GM12874 (cell line): ENCODE results near the gene MEIS1.

Experiments
- TF ChIP-seq, protein P1 (sequence below): IDR thresholded peaks from 2 replicates; pipeline ENCODE4 v1.5.1; 2011; ENCODE audit warnings: low read depth, mild to moderate bottlenecking, control low read depth, low read length, moderate library complexity; ENCODE audit not compliant: insufficient read depth

Gene MEIS1

DNA sequence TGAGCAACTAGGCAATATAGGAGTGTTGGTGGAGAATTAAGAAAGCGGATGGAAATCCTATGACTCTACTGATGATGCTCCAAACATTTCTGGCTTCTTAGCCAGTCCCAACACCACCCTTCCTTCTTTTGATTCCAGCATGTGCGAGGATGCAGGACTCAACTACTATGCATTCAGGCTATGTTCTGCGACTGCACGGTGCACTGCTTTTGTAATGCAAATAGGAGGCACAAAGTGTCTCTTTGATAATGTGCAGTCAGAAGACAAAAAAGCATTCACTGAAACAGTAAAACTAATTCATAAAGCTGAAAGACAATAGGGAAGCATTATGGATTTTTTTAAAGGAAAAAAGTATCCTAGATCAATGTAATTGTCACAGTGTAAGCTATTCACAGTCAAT is 106.7 kb downstream of the MEIS1 start:
- TF ChIP-seq, protein P1, sequence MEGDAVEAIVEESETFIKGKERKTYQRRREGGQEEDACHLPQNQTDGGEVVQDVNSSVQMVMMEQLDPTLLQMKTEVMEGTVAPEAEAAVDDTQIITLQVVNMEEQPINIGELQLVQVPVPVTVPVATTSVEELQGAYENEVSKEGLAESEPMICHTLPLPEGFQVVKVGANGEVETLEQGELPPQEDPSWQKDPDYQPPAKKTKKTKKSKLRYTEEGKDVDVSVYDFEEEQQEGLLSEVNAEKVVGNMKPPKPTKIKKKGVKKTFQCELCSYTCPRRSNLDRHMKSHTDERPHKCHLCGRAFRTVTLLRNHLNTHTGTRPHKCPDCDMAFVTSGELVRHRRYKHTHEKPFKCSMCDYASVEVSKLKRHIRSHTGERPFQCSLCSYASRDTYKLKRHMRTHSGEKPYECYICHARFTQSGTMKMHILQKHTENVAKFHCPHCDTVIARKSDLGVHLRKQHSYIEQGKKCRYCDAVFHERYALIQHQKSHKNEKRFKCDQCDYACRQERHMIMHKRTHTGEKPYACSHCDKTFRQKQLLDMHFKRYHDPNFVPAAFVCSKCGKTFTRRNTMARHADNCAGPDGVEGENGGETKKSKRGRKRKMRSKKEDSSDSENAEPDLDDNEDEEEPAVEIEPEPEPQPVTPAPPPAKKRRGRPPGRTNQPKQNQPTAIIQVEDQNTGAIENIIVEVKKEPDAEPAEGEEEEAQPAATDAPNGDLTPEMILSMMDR = no peak

DNA sequence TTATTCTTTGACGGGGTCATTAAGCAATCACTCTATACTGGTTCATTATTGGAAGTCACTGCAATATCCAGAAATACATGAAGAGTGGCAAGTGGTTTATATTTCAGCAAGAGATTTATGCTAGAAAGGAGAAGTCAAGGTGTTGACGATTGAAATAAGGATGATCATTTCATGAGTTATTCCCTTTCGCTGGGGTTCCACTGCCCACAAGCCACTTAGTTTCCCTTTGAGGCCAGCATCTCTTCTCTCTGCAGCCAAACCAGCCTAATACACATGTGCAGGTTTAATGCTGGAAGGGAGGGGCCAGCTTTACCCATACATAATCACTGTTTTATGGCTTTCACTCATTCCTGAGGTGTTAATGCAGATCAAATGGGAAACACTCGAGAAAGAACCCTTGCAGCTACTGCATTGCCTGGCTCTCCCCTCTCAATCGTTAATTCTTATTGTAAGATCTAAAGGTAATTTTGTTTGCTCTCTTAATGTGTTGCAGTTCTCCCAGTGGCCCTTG is 108.4 kb downstream of the MEIS1 start:
- TF ChIP-seq, protein P1 = no peak

DNA sequence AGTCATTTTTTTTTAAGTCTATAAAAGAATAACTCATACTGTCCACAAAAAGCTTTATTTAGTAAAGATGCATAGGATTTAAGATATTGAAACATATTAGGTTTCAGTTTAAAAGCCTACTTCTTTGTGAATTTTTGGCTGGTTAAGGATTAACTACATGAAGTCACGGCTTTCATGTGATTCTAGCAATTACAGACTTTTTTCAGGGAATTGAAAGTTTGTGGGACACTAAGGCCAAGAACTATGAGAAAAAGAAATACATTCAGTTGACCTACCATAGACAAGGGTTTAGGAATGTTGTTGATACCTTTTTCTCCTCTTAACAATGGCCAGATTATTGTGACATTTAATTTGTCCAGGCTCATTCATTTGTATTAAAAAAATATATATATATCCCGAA is 109.3 kb downstream of the MEIS1 start:
- TF ChIP-seq, protein P1 = no peak

DNA sequence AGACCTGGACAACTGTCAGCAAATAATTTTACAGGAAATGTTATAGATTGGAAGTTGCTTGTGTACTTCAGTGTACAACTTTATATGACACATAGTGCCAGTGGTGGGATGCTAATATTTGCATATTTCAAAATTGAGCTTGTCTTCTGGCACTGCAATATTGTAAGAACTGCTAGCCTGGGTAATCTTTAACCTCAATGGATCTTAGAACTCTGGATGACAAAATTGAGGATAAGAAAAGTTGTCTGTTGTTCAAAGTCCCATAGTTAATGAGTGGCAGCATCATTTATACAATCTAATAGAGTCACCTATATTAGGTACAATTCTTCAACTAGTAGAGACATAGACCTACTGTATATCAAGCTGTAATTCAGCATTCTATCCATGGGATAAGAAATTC is 110.3 kb downstream of the MEIS1 start:
- TF ChIP-seq, protein P1 = no peak

DNA sequence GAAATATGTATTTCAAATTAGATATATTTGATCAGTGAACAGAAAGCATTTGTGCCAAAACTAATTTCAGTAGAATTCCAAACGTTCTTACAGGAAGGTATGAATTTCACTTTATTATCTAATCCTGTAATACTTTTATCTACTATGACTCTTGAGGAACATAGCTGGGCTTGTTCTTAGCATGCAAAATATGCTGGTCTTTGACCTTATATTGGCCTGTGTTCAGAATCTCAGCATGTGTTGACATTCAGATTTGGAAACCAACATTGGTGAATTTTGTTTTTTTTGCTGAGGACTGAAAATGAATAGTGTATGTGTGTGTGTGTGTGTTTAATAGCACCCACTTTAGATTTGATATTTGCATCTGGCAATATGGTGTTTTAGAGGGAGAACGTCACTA is 112.2 kb downstream of the MEIS1 start:
- TF ChIP-seq, protein P1 = no peak

DNA sequence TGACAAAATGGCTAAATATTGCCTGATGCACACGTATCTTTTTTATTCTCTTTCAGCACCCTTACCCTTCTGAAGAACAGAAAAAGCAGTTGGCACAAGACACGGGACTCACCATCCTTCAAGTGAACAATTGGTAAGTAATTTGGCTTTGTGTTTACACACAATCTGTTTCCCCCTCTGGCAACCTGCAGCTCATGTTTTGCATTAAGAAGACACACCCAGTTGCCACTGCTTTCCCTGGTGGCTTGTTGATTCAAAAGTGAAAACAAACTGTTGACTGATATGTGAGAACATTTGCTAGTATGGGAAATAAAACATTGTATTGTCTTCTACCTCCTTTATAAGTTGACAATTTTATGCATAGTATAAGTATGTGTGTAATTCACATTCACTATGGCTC is 113.0 kb downstream of the MEIS1 start:
- TF ChIP-seq, protein P1 = no peak

DNA sequence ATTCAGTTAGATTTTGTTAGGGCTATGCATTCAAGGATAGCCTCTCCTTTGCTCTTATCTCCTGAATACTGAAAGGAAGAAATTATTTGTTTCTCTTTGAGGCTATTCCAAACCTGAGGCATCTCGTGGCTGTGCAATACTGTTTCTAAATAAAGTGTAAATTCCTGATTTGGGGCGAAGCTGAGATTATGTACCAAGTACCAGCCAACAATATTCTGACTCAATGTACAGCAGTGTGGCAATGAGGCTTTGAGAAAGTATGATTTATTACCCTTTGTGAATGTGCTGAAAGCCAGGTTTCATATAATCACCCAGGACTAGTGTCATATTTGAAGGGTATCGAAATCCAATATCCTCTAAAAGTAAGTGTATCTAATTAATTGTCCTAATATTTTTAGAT is 113.5 kb downstream of the MEIS1 start:
- TF ChIP-seq, protein P1 = no peak
